ENCODE measurements around the gene GOLGA6L9. TPM values are rescaled to one million over a fixed set of nuclear protein-coding genes. Genes with fewer than 3 reads are reported as not detected.
"Not testable (repeated sequence)": the region's sequence is repeated elsewhere in the genome, so short reads cannot be mapped to it uniquely, and the experiment has no call there.

Gene GOLGA6L9
- total RNA-seq, 1 donor from 2014 or later, result 5.6 TPM

DNA sequence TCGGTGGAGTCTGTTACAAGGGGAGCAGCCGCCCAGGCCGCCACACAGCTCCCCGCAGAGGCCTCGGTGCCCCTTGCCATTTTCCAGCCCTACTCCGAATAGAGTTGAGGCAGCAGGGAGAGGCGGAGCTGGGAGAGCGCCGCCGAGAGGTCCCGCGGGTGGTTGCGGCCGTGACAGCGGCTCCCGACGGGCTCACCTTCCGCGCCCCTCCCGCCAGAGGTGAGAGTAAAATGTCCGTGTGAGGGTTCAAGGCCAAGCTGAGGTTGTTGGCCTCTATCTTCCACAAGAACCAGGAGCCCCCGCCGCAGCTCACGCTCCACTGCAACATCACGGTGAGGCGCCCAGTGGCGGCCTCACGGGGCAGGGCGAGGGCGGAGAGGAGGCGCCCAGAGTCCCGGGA is 15.8 kb downstream of the GOLGA6L9 start:
- not testable (repeated sequence) for H3K4me3 Mint-ChIP-seq (ENCODE audit: unreplicated experiment); H3K27ac Mint-ChIP-seq (ENCODE audit: unreplicated experiment); H3K27me3 Mint-ChIP-seq (ENCODE audit: unreplicated experiment); H3K36me3 Mint-ChIP-seq (ENCODE audit: low read depth, unreplicated experiment); H3K4me1 Mint-ChIP-seq (ENCODE audit: unreplicated experiment); H3K9me3 Mint-ChIP-seq (ENCODE audit: unreplicated experiment)
- DNase-seq (ENCODE audit: low spot score), result peak; percentile 37

DNA sequence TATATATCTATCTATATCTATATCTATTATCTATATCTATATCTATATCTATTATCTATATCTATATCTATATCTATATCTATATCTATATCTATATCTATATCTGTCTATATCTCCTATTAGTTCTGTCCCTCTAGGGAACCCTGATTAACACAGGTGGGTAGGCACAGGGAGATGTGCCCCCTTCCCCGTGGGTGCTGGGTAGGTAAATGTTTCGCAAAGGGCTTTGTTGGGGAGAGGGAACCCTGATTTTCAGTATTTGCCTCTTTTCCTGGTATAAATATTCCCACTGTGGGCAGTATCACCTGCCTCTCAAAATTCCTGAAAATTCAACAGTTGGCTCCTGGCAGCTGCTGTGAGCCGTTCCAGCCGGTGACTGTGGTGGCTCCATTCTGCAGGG is 27.7 kb downstream of the GOLGA6L9 start:
- not testable (repeated sequence) for H3K4me3 Mint-ChIP-seq (ENCODE audit: unreplicated experiment); DNase-seq (ENCODE audit: low spot score); H3K9me3 Mint-ChIP-seq (ENCODE audit: unreplicated experiment); H3K4me1 Mint-ChIP-seq (ENCODE audit: unreplicated experiment); H3K36me3 Mint-ChIP-seq (ENCODE audit: low read depth, unreplicated experiment); H3K27me3 Mint-ChIP-seq (ENCODE audit: unreplicated experiment); H3K27ac Mint-ChIP-seq (ENCODE audit: unreplicated experiment)

DNA sequence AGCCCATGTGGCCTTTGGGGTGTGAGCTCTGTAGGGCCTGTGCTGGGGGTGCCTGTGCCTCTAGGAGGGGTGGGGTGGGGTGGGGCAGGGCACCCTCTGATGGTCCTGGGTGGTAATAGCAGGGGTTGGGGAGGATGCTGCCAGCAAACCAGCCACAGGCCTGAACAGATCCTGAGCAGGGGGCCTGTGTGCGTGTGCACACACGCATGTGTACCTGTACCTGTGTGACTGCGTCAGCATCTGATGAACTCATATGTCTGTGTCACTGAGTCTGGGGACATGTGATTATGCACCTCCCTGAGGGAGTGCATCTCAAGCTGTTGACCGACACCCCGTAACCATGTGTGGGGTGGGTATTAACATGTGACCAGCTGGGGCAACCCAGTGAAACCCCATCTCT is 36.0 kb downstream of the GOLGA6L9 start:
- H3K9me3 Mint-ChIP-seq (ENCODE audit: unreplicated experiment); H3K27me3 Mint-ChIP-seq (ENCODE audit: unreplicated experiment); H3K4me3 Mint-ChIP-seq (ENCODE audit: unreplicated experiment): not testable (repeated sequence)

DNA sequence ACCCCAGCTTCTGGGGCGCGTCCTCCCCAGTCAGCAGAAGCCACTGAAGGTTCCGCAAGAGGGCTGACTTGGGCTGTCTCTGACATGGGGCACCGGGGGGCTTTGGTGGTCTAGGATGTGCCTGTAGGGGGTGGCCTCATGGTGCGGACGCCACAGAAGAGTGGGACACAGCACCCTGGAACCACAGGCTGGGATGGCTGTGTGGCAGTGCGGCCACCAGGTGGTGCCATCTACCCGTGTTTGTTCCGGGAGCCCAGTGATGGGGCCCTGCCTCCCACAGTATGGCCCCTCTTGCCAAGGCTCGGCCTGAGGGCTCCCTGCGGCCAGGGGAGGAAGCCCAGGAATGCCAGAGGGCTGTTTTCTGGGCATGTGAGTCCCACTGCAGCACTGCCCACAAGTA is 38.6 kb downstream of the GOLGA6L9 start:
- not testable (repeated sequence) for DNase-seq (ENCODE audit: low spot score)

More for the DNA sequence above, 36.0 kb downstream of the GOLGA6L9 start:
- not testable (repeated sequence) for H3K4me1 Mint-ChIP-seq (ENCODE audit: unreplicated experiment); H3K27ac Mint-ChIP-seq (ENCODE audit: unreplicated experiment); DNase-seq (ENCODE audit: low spot score); H3K36me3 Mint-ChIP-seq (ENCODE audit: low read depth, unreplicated experiment)

GRCh38 chr15:82469381-82469780 is 39.8 kb downstream of the GOLGA6L9 start:
- not testable (repeated sequence) for H3K27me3 Mint-ChIP-seq (ENCODE audit: unreplicated experiment); DNase-seq (ENCODE audit: low spot score); H3K4me3 Mint-ChIP-seq (ENCODE audit: unreplicated experiment); H3K27ac Mint-ChIP-seq (ENCODE audit: unreplicated experiment); H3K4me1 Mint-ChIP-seq (ENCODE audit: unreplicated experiment); H3K9me3 Mint-ChIP-seq (ENCODE audit: unreplicated experiment); H3K36me3 Mint-ChIP-seq (ENCODE audit: low read depth, unreplicated experiment)

More for the DNA sequence above, 38.6 kb downstream of the GOLGA6L9 start:
- not testable (repeated sequence) for H3K4me3 Mint-ChIP-seq (ENCODE audit: unreplicated experiment); H3K9me3 Mint-ChIP-seq (ENCODE audit: unreplicated experiment); H3K4me1 Mint-ChIP-seq (ENCODE audit: unreplicated experiment); H3K27ac Mint-ChIP-seq (ENCODE audit: unreplicated experiment); H3K27me3 Mint-ChIP-seq (ENCODE audit: unreplicated experiment); H3K36me3 Mint-ChIP-seq (ENCODE audit: low read depth, unreplicated experiment)

DNA sequence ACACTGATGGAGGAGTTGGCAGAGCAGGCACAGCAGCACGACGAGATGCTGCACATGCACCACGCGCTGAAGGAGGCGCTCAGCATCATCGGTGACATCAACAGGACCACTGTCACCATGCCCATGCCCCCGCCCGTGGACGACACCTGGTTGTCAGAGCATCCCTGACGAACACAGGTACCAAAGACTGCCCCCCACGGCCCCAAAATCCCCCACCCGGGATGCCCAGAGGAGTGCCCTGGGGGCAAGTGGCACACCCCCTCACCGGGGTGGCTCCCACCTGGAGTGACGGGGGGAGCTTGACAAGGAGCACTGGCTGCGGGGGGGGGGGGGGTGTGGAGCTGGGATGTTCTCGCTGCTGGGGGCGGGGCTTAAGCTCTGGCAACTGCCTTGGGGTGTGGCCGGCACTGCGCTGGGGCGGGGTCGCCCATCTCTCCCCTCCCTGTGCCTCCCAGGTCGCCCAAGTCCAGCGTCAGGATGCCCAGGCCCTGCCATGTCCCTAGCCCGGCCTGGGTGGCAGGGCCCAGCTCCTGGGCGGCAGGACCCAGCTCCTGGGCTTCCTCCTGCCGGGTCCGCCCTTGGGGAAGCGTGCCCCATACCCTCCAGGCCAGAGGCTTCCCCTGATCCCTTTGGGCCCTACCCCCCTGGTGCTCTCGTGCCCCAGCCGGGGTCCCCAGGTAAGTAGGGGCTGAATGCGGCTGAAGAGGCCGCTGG is 42.8 kb downstream of the GOLGA6L9 start:
- H3K4me1 Mint-ChIP-seq (ENCODE audit: unreplicated experiment); H3K27me3 Mint-ChIP-seq (ENCODE audit: unreplicated experiment); H3K27ac Mint-ChIP-seq (ENCODE audit: unreplicated experiment); H3K4me3 Mint-ChIP-seq (ENCODE audit: unreplicated experiment); H3K36me3 Mint-ChIP-seq (ENCODE audit: low read depth, unreplicated experiment); DNase-seq (ENCODE audit: low spot score); H3K9me3 Mint-ChIP-seq (ENCODE audit: unreplicated experiment): not testable (repeated sequence)

DNA sequence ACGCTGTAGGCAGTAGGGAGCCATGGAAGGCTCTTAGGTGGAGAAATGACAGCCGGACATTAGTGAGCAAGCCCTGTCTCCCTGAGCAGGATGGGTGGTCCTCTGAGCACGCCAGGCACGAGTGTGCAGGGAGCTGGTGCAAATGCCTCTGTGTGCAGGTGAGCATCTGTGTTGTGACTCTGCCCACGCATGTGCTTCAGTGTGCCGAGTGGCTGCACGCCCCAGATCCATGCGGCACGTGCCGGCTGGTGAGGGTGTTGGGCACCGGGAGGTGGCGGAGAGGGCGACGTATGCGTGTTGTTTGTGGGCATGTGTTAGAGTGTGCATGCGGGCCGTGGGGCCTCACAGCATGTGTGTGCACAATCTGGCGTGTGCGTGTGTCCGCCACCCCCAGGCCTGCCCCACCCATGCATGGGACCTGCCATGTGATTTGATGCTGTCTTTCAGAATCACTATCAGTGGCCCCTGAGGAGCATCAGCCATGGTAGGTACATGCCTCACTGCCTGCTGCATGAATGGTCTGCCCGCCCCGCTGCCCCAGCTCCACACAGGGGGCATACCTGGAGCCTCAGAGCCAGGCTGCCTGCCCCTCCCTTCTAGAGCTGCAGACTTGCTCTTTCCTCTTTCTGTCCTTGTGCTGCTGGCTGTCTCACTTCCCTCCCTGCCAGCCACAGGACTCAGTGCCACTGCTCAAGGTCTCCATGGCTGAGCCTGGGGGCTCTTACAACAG is 45.1 kb downstream of the GOLGA6L9 start:
- not testable (repeated sequence) for H3K9me3 Mint-ChIP-seq (ENCODE audit: unreplicated experiment); H3K4me3 Mint-ChIP-seq (ENCODE audit: unreplicated experiment); DNase-seq (ENCODE audit: low spot score); H3K36me3 Mint-ChIP-seq (ENCODE audit: low read depth, unreplicated experiment); H3K27me3 Mint-ChIP-seq (ENCODE audit: unreplicated experiment); H3K4me1 Mint-ChIP-seq (ENCODE audit: unreplicated experiment); H3K27ac Mint-ChIP-seq (ENCODE audit: unreplicated experiment)

DNA sequence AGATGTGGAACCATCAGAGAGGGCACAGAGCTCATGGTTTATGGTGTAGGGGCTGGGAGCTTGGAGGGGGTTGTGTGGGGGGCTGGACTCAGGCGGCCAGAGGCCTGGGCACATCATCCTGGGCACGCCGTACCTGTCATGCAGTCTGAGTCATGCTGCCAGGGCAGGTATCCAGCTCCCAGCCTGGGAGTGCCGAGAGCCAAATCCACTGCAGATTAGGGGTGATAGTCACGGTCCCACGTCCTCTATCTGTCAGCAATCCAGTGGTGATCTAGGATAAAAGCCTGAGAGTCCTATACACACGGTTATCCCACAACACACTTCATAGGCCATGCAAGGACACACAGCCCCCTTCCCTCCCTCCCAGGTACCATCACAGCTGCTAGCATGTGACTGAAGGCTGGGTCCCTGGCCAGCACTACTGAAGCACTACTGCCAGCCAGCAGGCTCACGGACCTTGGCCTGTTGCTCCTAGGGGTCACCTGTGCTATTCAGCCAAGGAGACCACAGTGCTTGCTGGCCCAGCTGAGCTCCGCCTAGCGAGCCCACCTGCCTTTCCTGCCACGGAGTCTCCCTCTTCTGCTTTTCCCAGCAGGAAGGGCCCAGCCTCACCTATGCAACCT is 45.8 kb downstream of the GOLGA6L9 start:
- not testable (repeated sequence) for H3K36me3 Mint-ChIP-seq (ENCODE audit: low read depth, unreplicated experiment); H3K27ac Mint-ChIP-seq (ENCODE audit: unreplicated experiment); DNase-seq (ENCODE audit: low spot score); H3K4me1 Mint-ChIP-seq (ENCODE audit: unreplicated experiment); H3K27me3 Mint-ChIP-seq (ENCODE audit: unreplicated experiment); H3K4me3 Mint-ChIP-seq (ENCODE audit: unreplicated experiment); H3K9me3 Mint-ChIP-seq (ENCODE audit: unreplicated experiment)

DNA sequence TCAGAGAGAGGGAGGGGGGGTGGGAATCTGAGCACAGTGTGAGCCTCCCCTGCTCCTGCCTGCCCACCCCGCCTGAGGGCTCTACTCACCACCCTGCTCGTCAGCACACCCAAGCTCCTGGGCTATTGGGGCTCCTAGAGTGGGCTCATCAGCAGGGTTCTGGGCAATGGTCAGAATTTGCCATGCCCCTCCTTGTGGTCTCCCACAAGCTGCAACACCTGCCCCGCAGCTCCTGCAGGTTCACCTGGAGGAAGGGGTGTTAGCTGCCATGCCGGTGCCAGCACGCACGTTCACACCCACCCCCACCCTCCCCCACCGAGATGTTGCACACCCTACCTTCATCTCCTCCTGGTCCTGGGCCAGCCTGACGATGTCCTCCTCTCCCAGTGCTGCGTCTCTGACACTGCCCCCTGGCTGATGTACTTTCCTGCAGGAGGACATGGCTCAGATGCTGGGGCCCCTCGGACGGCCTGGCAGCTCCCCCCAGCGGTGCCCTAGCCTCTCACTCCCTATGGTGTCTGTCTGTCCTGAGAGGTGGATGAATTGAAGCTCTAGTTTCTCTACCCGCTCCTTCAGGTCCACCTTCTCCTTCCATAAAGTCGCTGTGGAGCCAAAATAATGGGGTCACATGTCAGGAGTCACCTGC is 47.2 kb downstream of the GOLGA6L9 start:
- DNase-seq (ENCODE audit: low spot score); H3K4me1 Mint-ChIP-seq (ENCODE audit: unreplicated experiment); H3K4me3 Mint-ChIP-seq (ENCODE audit: unreplicated experiment); H3K27ac Mint-ChIP-seq (ENCODE audit: unreplicated experiment); H3K36me3 Mint-ChIP-seq (ENCODE audit: low read depth, unreplicated experiment); H3K9me3 Mint-ChIP-seq (ENCODE audit: unreplicated experiment); H3K27me3 Mint-ChIP-seq (ENCODE audit: unreplicated experiment): not testable (repeated sequence)

DNA sequence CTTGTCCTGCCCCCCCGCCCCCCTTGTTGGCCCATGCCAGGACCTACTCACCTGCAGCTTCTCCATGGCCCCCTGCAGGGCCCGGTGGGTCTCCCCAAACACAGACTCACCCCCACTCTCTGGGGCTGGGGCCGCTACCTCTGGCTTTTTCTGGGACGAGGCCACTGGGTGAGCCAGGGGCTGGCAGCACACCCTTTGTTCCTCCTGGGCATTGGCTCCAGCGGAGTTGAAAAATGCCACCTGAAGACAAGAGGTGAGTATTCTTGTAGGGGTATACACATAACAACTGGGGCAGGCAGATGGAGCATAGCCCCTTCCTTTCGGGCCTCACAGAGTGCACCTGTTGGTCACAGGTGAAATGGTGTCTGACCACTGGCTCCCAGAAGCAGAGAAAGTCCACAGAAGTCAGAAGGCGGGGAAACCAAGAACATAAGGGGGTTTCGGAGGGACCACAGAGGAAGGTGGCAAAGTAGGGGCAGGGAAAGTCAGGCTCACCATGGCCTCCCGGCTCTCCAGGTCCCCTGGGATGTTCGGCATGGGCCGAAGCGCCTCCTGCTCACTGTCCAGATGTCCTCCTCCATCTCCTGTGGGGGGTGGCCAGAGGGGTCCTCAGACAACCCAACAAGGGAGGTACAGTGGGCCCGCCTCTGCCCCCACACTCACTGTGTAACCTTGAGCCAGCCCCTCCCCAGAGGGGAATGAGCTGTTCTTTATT is 47.9 kb downstream of the GOLGA6L9 start:
- not testable (repeated sequence) for H3K36me3 Mint-ChIP-seq (ENCODE audit: low read depth, unreplicated experiment); H3K4me3 Mint-ChIP-seq (ENCODE audit: unreplicated experiment); DNase-seq (ENCODE audit: low spot score); H3K4me1 Mint-ChIP-seq (ENCODE audit: unreplicated experiment); H3K9me3 Mint-ChIP-seq (ENCODE audit: unreplicated experiment); H3K27ac Mint-ChIP-seq (ENCODE audit: unreplicated experiment); H3K27me3 Mint-ChIP-seq (ENCODE audit: unreplicated experiment)
